Stimulated activated CD4-positive, alpha-beta T cell treated with anti-CD3 and anti-CD28 coated beads, Interleukin-1b, Interleukin-23, amount 100 ng/mL, for 4 hours (primary cell): ENCODE measurements around the gene VWA3B.

Experiments
- DNase-seq, 2 donors: peaks; one replicate each; pipeline ENCODE4 v3.0.0-alpha.2; 2020; ENCODE audit warnings: low read depth in 2 of 2

VWA3B gene

GRCh38 chr2:98172150-98172765 is 85.3 kb downstream of the VWA3B start:
- no peak for DNase-seq

- DNase-seq = no peak
Observed at GRCh38 chr2:98172951-98173350, 86.0 kb downstream of the VWA3B start.

GRCh38 chr2:98175811-98176210 is 88.8 kb downstream of the VWA3B start:
- no peak for DNase-seq

- DNase-seq = no peak
Observed at GRCh38 chr2:98177286-98177685, 90.3 kb downstream of the VWA3B start.

- DNase-seq = no peak
Observed at GRCh38 chr2:98177986-98178385, 91.0 kb downstream of the VWA3B start.

GRCh38 chr2:98180456-98180855 is 93.5 kb downstream of the VWA3B start:
- no peak for DNase-seq

GRCh38 chr2:98181346-98181745 is 94.4 kb downstream of the VWA3B start:
- no peak for DNase-seq

- DNase-seq = no peak
Observed at GRCh38 chr2:98185801-98186200, 98.8 kb downstream of the VWA3B start.

GRCh38 chr2:98187194-98187593 is 100.2 kb downstream of the VWA3B start:
- no peak for DNase-seq

- DNase-seq = no peak
Observed at GRCh38 chr2:98188351-98189046, 101.5 kb downstream of the VWA3B start.

GRCh38 chr2:98191883-98192282 is 104.9 kb downstream of the VWA3B start:
- DNase-seq = no peak

GRCh38 chr2:98201576-98201975 is 114.6 kb downstream of the VWA3B start:
- no peak for DNase-seq

GRCh38 chr2:98205889-98206288 is 118.9 kb downstream of the VWA3B start:
- DNase-seq = no peak

GRCh38 chr2:98212092-98213000 is 125.4 kb downstream of the VWA3B start:
- DNase-seq = no peak

- no peak for DNase-seq
Observed at GRCh38 chr2:98216616-98217015, 129.6 kb downstream of the VWA3B start.

GRCh38 chr2:98219152-98219551 is 132.2 kb downstream of the VWA3B start:
- no peak for DNase-seq

GRCh38 chr2:98233941-98234340 is 147.0 kb downstream of the VWA3B start:
- no peak for DNase-seq

- no peak for DNase-seq
Observed at GRCh38 chr2:98234776-98235175, 147.8 kb downstream of the VWA3B start.

- DNase-seq = no peak
Observed at GRCh38 chr2:98236935-98237334, 150.0 kb downstream of the VWA3B start.

GRCh38 chr2:98240786-98241398 is 153.9 kb downstream of the VWA3B start:
- no peak for DNase-seq

- DNase-seq = no peak
Observed at GRCh38 chr2:98241592-98241991, 154.6 kb downstream of the VWA3B start.

- DNase-seq = no peak
Observed at GRCh38 chr2:98242003-98242402, 155.0 kb downstream of the VWA3B start.
